Measurements from ENCODE around the gene HINT2.

Gene HINT2
- total RNA-seq: 1.5 to 2.9 (median 2.0) reads per million in 4 donors

DNA sequence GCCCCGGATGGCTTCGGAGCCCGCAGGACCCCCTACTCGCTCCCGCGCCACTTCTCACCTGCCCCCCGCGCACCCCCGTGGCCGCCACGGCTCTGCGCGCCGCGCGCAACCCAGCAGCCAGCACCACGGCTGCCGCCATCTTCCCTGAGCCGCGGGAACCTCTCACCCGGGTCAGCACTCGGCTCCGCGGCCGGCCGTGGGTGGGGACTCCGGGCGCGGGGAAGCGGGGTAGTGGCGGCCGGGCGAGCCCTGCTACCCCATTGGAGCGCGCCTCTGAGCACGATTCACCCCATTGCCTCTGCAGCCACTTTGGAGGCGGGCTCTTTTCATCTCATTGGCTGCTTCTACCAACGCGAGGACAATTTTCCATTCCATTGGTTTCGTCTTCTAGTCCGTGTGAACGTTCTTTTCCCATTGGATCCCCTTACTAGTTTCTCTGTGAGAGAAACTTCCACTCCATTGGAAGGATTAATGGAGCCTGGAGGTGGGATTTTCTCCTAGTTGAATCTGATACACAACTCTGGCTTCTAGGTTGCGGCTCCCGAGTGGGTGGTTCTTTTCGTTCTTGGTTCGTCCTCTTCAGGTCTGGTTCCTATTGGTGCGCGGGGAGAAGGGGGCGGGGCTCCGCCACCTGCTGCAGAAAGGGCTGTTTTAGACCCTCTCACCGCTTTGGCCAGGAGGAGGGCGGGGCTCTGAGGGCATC is at the start of gene HINT2:
Gene HINT2, minus strand, starts transcription at position 202 of the 703 bp plus-strand sequence. Its CDS starts 63 bp downstream, at position 139.
- peak; percentile 95 to 99 (median 96) for DNase-seq

DNA sequence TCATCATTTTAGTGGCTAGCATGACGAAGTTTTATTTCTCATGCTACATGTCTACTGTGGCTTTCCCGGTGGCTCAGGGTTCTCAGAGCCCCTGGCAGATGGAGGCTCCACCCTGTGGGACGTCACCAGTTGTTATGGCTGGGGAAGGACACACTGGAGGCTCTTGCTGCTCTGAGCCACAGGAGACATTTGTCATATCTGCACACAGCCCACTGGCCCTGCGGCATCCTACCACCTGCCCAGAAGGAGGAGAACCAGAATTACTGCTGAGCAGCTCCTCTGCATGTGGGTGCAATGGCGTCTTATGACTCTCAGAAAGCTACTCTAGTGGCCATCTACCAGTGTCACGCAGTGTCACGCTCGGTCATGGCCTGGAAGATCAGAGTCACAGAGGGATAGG is 48.7 kb upstream of the HINT2 start:
- DNase-seq: no peak

DNA sequence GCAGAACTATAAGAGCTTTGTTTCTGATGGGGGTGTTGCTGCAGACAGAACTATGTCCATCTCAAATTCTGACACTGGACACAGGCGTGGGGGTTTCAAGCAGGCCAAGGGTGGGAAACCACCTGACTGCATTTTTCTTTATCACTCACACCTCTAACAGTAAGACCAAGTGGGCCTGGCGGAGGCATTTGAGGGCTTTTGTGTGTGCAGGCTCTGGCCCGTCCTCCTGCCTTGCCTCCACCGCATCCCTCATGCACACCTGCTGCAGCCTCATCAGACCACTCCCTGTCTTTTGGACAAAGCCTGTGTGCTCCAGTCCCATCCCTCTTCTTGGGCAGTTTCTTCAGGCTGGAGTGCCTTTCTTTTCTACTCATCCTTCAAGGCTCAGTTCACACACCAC is 47.5 kb upstream of the HINT2 start:
- no peak for DNase-seq

DNA sequence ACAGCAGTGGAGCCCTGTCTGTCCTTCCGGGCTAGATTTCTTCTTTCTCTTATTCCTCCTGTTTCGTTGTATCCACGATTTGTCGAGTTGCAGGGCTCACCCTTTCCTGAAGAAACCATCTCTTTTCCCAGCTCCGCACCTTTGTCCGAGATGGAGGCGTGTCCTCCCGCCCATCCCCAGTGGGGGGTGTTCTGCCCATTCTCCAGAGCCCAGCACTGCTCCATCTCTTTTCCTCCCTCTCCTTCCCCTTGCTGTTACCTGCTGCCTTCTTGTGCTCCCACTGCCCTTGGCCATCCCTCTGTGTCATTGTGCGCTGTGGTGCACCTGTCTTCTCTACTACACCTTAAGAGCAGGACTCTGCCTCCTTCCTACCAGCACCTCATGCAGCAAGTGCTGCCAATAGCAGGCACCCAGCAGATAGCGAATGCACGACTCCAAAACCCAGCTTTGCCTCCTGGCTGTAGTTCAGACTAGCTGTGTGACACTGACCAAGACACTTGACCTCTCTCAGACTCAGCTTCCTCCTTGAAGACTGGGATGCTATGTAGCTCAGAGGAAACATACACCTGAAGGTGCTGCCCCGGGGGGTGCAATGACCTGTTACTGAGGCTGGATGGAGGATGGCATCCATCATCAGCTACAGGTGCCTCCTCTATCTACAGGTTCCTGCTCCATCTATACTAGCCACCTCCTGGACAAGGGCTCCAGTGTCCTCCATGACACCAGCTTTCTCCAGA is 46.5 kb upstream of the HINT2 start:
- no peak for DNase-seq

DNA sequence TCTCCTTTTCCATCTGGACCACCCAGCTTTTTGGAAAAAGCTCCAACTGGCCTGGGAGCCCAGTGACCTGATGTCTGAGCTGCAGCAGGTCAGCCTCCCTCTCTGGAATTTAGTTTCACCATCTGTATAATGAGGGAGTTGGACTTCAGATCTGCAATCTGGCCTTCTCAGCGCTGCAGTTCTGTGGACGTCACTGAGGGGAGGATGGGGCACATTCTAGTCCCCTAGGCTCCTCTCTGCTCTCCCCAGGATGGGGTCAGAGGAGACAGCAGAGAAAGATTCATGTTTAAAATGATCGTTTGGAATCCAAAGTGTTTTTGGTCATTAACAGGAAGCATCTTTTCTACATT is 45.1 kb upstream of the HINT2 start:
- no peak for DNase-seq

- DNase-seq: no peak
Measured at GRCh38 chr9:35859310-35859989, 44.6 kb upstream of the HINT2 start.

GRCh38 chr9:35858458-35858857 is 43.6 kb upstream of the HINT2 start:
- no peak for DNase-seq

- DNase-seq: no peak
Measured at GRCh38 chr9:35856882-35857281, 42.0 kb upstream of the HINT2 start.

- no peak for DNase-seq
Measured at GRCh38 chr9:35856206-35856605, 41.4 kb upstream of the HINT2 start.

DNA sequence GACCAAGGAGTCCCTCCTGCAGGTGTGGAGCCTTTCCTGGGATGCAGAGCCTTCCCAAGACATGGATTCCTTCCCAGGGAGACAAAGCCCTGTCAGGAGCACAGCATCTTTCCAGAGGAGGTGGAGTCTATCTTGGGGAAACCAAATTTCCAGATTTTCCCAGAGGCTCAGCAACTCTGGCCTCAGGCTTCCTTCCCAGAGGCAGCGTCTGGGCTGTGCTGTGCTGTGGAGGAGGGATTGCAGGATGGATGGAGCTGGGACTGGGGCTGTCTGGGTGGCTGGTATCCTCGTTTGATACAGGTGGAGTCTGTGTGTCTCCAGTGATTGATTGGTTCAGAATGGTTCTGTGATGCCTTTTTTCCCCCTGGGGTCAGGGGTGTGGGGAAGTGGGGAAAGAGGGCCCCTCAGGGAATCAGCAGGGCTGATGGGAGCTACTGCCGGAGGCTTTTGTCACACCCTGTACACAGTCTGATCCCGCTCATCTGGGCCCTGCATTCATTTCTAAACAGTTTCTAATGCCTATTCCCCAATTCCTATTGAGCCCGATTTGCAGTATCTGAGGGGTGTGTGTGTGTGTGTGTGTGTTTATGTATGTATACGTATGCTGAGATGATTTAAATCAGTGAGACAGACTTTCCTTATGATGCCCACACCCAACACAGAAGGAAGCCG is 39.4 kb upstream of the HINT2 start:
- DNase-seq: no peak

- DNase-seq: no peak
Measured at GRCh38 chr9:35852876-35853865, 38.3 kb upstream of the HINT2 start.

DNA sequence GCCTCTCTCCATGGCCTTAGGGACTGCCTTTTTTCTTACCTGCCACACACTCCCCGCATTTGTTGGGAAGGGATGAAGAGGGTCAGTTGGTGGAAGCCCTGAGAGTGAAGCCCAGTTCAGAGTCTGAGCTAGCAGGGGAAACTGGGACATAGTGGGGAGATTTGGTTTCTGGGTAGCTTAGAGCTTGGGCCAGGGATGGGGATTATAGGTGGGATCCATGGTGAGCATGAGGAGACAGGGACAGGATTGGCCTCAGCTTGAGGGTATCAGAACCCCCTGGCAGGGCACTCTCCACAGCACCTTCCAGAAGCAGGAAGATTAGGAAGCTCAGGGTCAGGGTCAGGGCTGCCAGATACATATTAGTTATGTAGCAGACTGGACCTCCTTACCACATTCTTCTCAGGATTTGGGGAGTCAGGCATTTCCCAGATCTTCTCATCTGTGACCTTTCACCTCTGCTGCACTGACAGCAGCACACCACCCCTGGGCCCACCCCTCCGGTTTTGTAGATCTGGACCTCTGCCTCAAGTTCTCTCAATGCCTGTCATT is 37.5 kb upstream of the HINT2 start:
- no peak for DNase-seq

DNA sequence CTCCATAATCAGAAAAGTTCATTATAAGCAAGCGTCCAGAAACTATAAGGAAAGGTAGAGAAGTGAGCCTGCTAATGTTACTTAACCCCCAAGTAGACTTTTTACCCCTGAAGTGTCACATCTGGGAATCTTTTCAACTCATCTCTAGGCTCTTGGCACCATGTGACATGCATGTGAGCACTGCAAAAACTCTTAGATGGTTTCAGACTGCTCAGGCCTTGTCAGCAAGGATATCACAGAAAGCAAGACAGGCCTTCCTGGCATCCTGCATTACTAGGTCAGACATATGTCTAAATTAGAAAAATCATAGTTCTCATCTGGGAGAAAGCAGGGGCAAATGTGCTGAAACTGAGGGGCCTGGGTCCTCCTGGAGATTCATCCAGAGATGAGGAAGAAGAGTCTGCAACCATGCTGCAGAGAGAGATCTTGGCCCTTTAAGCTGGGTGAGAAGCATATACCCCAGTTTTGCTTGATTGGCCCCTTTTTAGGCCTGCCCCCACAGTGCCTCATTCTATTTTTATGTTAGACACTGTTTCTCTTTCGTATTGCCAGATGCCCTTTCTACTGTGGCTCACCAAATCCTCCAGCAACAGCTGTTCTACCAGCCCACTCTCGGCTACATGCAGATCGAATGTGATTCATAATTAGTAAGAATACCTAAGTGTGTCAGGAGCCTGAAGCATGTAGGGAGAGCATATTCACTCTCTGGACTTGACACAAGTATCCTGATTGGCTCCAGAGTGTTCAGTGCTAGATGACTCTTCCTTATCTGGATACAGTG is 33.1 kb upstream of the HINT2 start:
- DNase-seq: no peak

GRCh38 chr9:35845824-35846771 is 31.3 kb upstream of the HINT2 start:
- DNase-seq: no peak

DNA sequence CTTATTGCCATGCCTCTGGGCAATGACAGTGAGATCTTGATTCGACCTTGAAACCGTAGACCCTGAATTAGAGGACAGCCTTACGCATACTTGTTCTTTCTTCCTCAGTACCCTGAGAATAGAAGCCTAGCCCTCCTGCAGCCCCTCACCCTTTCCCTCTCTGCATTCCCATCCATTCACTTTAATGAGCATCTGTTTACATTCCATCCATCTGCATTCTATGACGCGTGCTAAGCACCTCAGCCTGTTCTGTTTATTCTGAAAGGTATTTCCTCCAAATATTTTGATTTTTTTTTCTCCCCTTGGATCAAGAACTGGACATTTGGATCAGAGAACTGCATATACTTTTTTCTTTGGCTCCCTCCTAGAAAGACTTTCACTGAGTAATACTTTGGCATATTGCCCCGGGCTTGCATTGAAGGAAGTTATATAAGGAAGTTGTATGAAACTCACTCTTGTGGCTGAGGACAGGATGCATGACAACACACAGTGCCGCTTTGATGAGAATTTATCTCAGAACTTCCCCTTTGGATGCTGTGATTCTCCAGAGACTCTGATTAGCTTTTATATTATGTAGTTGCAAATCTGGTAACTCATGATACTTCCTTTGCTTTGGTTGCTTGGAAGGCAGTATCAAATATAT is 29.9 kb upstream of the HINT2 start:
- peak in 2 of 5 donors; percentile 27 to 30 for DNase-seq

DNA sequence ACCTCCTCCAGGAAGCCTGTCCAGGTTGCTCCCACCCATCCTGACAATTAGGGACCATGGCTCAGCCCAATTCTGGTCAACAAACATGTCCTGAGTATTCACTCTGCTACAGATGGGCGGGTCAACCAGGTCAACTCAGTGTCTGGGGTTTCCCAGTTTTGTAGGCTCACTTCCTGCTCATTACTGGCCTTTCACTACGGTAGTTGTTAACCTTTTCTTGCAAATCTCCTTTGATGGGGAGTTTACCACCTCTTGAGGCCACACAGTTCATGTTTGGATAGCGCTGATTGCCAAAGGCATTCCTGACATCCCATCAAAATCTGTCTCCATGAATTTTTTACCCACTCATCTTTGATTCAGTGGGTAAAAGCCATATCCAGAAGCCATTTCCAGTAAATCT is 28.0 kb upstream of the HINT2 start:
- DNase-seq: no peak

DNA sequence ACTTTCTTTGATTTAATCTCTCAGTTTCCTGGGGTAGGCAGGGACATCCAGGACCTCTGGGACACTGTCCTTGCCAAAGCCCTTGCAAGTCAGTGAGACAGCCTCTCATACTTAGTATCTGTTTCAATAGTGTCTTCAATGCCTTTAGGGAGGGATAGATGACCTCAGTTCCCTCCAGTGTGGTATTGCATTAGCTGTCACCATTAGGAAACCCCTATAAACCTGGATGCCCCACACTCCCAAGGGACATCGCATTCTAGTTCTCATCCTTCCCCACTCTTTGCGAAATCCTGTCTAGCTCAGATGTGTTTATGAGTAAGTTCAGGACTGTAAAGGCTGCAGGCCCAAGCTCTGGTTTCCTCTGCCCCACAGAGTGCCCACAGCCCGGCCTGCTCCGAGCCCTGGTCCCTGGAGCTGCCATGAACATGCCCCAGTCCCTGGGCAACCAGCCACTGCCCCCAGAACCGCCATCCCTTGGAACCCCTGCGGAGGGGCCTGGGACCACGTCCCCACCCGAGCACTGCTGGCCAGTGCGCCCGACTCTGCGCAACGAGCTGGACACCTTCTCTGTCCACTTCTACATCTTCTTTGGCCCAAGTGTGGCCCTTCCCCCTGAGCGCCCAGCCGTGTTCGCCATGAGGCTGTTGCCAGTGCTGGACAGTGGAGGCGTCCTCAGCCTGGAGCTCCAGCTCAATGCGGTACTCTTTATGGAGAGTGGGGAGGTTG is 27.3 kb upstream of the HINT2 start:
- DNase-seq: no peak

- DNase-seq: no peak
Measured at GRCh38 chr9:35841645-35841900, 26.7 kb upstream of the HINT2 start.

Measured in T-helper 1 cell (primary cell).